HG02840 (cell line): Measurements from ENCODE around the gene NDUFAF8.

Source experiments
- ATAC-seq: cut with Tn5 transposase; IDR thresholded peaks from one replicate; pipeline ENCODE4 v1.9.1; 2021; ENCODE audit warnings: mild to moderate bottlenecking, moderate library complexity, moderate number of reproducible peaks; ENCODE audit not compliant: unreplicated experiment, low FRiP score

The NDUFAF8 gene

DNA sequence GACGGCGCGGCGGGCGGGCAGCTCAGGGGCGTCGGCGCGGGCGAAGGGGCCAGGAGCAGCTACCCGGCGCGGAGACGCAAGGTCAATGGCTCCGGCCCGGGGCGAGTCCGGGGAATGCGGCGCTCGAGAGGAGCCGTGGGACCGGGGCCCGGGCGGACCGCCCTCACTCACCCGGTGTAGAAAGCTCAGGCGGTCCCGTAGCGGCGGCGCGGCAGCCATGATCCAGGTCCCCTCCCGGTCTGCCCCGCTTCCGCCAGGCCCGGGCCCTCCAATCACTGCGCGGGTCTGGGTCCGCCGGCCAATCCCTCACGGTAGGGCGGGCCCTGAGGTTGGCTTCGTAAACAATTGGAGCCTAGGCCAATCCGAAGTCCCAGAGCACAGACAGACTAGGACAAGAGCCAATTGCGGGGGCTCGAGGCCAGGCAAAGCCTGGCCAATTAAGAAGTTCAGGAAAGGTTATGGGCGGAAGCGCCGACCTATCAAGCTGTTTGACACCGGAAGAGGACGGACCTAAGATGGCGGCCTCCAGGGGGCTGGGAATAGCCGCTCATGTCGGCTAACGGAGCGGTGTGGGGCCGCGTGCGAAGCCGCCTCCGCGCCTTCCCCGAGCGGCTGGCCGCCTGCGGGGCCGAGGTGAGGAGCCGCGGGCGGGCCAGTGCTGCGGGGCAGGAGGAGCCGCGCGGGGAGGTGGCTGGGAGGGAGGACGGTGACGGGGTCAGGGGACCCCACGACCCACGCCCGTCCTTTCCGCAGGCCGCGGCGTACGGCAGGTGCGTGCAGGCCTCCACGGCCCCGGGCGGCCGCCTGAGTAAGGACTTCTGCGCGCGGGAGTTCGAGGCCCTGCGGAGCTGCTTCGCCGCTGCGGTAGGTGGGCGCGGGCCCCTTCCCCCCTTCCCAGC, at the start of gene NDUFAF8, which contains the start of gene TEPSIN:
TSS of gene NDUFAF8 (plus strand) at position 504 of the 899 bp plus-strand sequence. CDS start at position 550, 46 bp downstream.
TSS of gene TEPSIN (minus strand) at position 241 of the 899 bp plus-strand sequence. CDS start at position 219, 22 bp downstream.
- ATAC-seq: peak; percentile 84

GRCh38 chr17:81189670-81190530, 49.2 kb upstream of the NDUFAF8 start:
- ATAC-seq: no peak

DNA sequence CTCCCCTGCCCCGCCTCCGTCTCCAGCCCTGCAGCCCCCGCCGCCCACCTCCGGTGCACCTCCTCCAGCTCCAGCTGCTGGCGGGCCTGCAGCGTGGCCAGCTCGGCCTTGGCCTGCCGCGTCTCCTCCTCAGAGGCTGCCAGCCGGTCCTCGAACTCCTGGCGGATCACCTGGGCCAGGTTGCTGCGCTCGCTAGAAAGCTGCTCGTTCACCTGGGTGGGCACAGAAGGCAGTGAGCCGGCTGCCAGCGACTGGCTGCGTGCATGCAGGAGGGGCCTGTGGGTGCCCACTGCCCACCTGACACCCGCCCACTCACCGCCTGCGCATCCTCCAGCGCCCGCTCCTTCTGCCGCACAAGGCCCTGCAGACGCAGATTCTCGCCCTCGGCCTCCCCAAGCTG, 48.5 kb upstream of the NDUFAF8 start:
- no peak for ATAC-seq

DNA sequence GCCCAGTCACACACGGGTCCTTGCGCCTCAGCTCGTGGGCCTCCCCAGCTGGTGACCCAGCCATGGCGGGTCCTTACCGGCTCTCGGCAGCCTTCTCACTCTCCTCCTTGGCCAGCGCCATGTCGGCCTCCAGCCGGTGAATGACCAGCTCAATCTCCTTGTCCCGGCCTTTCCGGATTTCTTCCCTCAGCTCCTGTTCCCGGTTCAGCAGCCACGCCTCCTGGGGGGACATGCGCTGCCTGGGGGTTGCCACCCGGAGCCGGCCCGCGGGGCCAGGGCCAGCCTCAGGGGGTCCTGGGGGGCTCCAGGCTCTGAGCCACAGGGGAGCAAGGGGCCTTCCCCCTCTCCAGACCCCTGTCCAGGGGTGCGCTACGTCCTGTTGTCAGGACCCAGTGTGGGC, 48.0 kb upstream of the NDUFAF8 start:
- ATAC-seq: no peak

- no peak for ATAC-seq
Observed at GRCh38 chr17:81191646-81192045, 47.5 kb upstream of the NDUFAF8 start.

DNA sequence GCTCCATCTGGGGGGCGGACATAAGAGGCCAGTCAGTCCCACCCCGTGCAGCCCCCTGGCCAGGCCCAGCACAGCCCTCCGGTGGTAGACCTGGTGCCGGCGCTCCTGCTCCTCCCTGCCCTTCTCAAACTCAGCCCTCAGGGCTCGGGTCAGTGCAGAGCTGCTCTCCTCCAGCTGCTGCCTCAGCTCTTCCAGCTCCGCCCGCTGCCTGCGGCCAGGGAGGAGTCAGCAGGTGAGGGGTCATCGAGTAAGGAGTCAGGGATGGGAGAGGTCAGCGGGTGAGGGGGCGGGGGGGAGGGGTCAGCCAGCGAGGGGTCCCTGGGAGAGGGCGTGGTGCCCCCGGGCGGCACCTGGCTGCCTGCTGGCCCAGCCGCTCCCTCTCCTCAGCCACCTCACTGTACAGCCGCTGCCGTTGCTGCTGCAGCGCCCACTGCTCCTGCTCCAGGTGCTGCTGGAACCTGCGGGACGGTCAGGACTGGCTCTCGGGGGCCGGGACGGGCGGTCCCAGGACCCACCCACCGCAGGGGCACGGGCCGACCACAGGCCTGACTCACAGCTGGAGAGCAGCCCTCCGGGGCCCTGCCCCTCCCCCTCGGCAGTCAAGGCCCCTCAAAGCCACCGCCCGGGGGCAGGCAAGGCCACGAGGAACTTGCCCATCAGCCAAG, 46.6 kb upstream of the NDUFAF8 start:
- no peak for ATAC-seq

DNA sequence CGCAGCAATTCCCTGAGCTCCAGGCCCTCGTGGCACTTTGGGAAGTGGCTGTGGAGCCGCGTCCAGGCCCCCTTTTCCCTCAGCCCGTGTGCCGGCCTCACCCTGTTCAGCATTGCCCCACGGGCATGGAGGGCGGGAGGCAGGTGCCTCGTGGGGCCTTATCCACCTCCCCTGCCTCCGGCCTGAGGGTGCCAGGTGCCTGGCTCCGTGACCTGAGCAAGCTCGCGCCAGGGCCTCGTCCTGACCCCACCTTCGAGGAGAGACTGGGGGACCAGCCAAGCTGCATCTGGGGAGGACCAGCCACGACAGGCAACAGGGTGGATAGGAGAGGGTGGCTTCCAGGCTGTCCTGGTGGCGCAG, 46.1 kb upstream of the NDUFAF8 start:
- no peak for ATAC-seq

- ATAC-seq: no peak
Observed at GRCh38 chr17:81193470-81194224, 45.5 kb upstream of the NDUFAF8 start.

DNA sequence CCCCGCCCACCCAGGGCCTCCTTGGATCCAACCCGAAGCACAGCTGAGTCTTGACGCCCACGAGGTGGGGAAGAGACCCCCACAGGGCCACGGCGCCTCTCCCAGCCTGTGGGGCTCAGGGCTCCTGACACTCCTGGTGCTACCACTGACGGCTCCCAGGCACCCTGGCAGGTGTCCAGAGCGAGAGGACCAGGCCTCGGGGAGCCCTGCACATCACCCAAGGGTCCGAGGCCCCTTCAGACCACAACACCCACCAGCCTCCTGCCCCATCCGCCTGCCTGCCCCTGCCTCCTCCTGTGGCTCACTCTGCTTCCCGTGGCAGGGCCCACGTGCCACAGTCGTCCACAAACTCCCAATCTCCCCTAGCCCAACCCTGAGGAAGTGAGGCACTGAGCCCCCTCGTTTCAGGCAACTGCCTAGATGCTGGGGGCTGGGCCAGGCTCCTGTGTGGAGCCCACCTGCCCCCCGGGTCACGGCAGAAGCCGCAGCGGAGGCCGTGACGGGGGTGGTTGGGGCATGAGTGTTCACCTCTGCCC, 44.8 kb upstream of the NDUFAF8 start:
- no peak for ATAC-seq

GRCh38 chr17:81194941-81195901, 43.9 kb upstream of the NDUFAF8 start:
- no peak for ATAC-seq

- no peak for ATAC-seq
Observed at GRCh38 chr17:81195941-81196495, 43.1 kb upstream of the NDUFAF8 start.

DNA sequence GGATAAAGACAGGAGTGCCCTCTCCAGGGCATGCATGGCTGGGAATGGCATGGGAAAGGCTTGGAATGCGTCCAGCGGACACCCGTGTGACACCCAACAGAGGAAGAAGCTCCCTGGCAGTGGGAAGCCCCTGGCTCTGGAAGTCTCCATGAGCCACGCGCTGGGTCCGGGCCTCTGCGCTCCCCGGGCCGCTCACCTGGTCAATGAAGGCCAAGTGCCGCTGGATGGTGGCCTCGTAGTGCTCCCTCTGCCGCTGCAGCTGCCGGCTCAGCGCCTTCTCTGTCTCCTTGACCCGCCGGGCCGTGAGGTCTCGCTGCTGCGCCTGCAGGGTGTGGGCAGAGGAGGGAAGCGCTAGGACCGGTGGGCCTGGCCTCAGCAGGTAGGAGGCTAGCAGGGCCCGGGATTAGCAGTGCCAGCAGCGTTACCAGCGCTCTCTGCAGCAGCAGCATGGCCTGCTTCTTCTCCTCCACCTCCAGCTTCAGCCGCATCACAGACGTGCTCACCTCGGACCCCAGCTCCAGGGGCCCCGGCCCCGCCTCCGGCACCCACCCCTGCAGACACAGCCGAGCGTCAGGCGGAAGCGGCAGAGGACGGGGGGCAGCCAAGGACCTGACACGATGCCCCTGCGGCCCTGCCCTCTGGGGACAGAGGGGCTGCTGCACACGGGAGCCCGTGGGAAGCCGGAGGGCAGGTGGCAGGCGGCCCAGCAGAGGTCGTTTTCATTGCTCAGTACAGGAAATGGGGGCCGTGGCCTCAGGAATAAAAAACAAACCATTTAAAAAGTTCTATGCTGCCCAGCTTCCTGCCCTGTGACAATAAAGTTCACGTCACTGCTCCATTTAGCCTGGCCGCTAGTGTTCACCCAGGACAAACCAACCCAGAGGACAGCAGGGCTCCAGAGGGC, 42.4 kb upstream of the NDUFAF8 start:
- no peak for ATAC-seq

GRCh38 chr17:81197409-81197795, 41.7 kb upstream of the NDUFAF8 start:
- ATAC-seq: no peak

- no peak for ATAC-seq
Observed at GRCh38 chr17:81197831-81198490, 41.2 kb upstream of the NDUFAF8 start.

GRCh38 chr17:81198826-81199481, 40.2 kb upstream of the NDUFAF8 start:
- no peak for ATAC-seq

- ATAC-seq: no peak
Observed at GRCh38 chr17:81199482-81199830, 39.7 kb upstream of the NDUFAF8 start.
